WTC11 (cell line): ENCODE measurements around the gene DAPK3. TPM values are rescaled to one million over a fixed set of nuclear protein-coding genes. Genes with fewer than 3 reads are reported as not detected.

Experiments
- HMGA2 ChIP-seq: fragments of 250-450 bp; sonication (Bioruptor Pico); IDR thresholded peaks from 2 replicates; pipeline ENCODE4 v1.4.0; 2021; ENCODE audit warnings: mild to moderate bottlenecking, moderate library complexity
- IRF2 ChIP-seq: sonication (generic); formaldehyde crosslinking; IDR thresholded peaks from 2 replicates; pipeline ENCODE4 v1.8.0; 2022; ENCODE audit warnings: low read depth, missing genetic modification reagents, borderline replicate concordance
- JAZF1 ChIP-seq: fragments of 250-450 bp; sonication (Bioruptor Pico); IDR thresholded peaks from 2 replicates; pipeline ENCODE4 v1.9.0; 2021; ENCODE audit warnings: moderate library complexity, mild to moderate bottlenecking, inconsistent platforms
- NFATC4 ChIP-seq: fragments of 250-450 bp; sonication (Bioruptor Pico); IDR thresholded peaks from 2 replicates; pipeline ENCODE4 v1.9.0; 2021; ENCODE audit warnings: mild to moderate bottlenecking
- SMAD4 ChIP-seq: sonication (generic); formaldehyde crosslinking; IDR thresholded peaks from 2 replicates; pipeline ENCODE4 v1.8.0; 2022; ENCODE audit warnings: mild to moderate bottlenecking, missing genetic modification reagents
- SOX15 ChIP-seq: fragments of 250-450 bp; sonication (Bioruptor Pico); IDR thresholded peaks from 2 replicates; pipeline ENCODE4 v1.9.0; 2021; ENCODE audit warnings: mild to moderate bottlenecking
- SP1 ChIP-seq: sonication (generic); formaldehyde crosslinking; conservative IDR thresholded peaks from 2 replicates; pipeline ENCODE4 v1.8.1; 2022; ENCODE audit warnings: missing genetic modification reagents
- ZNF138 ChIP-seq: sonication (generic); formaldehyde crosslinking; conservative IDR thresholded peaks from 2 replicates; pipeline ENCODE4 v1.8.1; 2022; ENCODE audit warnings: mild to moderate bottlenecking, moderate library complexity, missing genetic modification reagents
- ZNF416 ChIP-seq: fragments of 250-450 bp; sonication (Bioruptor Pico); IDR thresholded peaks from 2 replicates; pipeline ENCODE4 v1.9.0; 2021; ENCODE audit warnings: mild to moderate bottlenecking, inconsistent platforms
- ZNF671 ChIP-seq: fragments of 250-450 bp; sonication (Bioruptor Pico); IDR thresholded peaks from 2 replicates; pipeline ENCODE4 v1.8.0; 2021; ENCODE audit warnings: mild to moderate bottlenecking
- total RNA-seq: library from RNA; stranded (reverse); gene quantifications from 3 replicates; pipeline ENCODE4 v1.2.3, GENCODE V29; 2021
- TF ChIP-seq, protein P1 (sequence below): sonication (generic); formaldehyde crosslinking; IDR thresholded peaks from 2 replicates; pipeline ENCODE4 v1.8.1; 2023; ENCODE audit warnings: mild to moderate bottlenecking, missing genetic modification reagents, borderline replicate concordance
- TF ChIP-seq, protein P2 (sequence below): sonication (generic); formaldehyde crosslinking; IDR thresholded peaks from 2 replicates; pipeline ENCODE4 v1.8.0; 2023; ENCODE audit warnings: mild to moderate bottlenecking, missing genetic modification reagents
- TF ChIP-seq, protein P3 (sequence below): sonication (generic); formaldehyde crosslinking; IDR thresholded peaks from 2 replicates; pipeline ENCODE4 v1.8.1; 2023; ENCODE audit warnings: mild to moderate bottlenecking, missing genetic modification reagents
- TF ChIP-seq, protein P4 (sequence below): sonication (generic); formaldehyde crosslinking; conservative IDR thresholded peaks from 2 replicates; pipeline ENCODE4 v1.8.1; 2023; ENCODE audit warnings: mild to moderate bottlenecking, low read depth, missing genetic modification reagents, moderate library complexity
- TF ChIP-seq, protein P5 (sequence below): fragments of 250-450 bp; sonication (Bioruptor Pico); IDR thresholded peaks from 2 replicates; pipeline ENCODE4 v1.9.0; 2021; ENCODE audit warnings: mild to moderate bottlenecking, borderline replicate concordance
- TF ChIP-seq, protein P6 (sequence below): sonication (generic); formaldehyde crosslinking; IDR thresholded peaks from 2 replicates; pipeline ENCODE4 v1.8.1; 2022; ENCODE audit warnings: low read depth, missing genetic modification reagents, borderline replicate concordance
- TF ChIP-seq, protein P7 (sequence below): sonication (generic); formaldehyde crosslinking; IDR thresholded peaks from 2 replicates; pipeline ENCODE4 v1.8.1; 2022; ENCODE audit warnings: low read depth, mild to moderate bottlenecking, moderate library complexity, missing genetic modification reagents, borderline replicate concordance

The DAPK3 gene
- total RNA-seq, 1 experiment from 2014 or later = 73.5 TPM

DNA sequence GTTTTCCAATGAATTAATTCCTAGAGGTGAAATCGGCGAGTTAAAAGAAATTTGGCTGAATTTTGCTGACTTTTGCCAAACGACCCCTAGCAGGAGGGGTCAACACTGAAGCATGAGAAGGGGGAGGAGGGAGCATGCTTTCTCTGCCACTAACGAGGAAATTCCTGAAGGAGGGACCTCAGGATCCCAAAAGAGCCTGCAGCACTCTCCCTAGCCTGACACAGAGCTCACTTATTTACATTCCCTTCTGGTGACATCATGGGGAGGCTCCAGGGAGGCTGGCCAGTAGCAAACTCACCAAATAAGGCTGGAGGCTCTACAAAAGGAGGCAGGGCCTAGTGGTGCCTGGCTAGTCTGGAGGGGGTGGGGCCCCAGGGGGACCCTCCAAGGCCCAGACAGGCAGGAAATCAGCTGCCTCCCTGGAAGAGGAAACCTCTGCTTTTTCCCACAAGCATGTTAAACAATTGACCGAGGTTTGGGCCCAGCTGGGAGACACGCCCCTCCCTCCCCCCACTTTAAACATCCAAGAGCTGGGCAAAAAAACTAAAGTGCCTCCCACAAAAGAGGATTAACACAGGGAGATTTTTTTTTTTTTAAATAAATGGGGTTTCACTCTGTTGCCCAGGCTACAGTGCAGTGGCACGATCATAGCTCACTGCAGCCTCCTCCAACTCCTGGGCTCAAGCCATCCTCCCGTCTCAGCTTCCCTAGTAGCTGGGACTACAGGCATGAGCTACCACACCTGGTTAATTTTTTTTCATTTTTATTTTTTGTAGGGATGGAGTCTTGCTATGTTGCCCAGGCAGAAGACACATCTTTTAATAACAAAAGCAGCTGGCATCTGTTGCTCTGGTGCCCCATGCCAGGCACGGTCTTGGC lies 2.1 kb downstream of the DAPK3 start (continued):
- TF ChIP-seq, protein P1, sequence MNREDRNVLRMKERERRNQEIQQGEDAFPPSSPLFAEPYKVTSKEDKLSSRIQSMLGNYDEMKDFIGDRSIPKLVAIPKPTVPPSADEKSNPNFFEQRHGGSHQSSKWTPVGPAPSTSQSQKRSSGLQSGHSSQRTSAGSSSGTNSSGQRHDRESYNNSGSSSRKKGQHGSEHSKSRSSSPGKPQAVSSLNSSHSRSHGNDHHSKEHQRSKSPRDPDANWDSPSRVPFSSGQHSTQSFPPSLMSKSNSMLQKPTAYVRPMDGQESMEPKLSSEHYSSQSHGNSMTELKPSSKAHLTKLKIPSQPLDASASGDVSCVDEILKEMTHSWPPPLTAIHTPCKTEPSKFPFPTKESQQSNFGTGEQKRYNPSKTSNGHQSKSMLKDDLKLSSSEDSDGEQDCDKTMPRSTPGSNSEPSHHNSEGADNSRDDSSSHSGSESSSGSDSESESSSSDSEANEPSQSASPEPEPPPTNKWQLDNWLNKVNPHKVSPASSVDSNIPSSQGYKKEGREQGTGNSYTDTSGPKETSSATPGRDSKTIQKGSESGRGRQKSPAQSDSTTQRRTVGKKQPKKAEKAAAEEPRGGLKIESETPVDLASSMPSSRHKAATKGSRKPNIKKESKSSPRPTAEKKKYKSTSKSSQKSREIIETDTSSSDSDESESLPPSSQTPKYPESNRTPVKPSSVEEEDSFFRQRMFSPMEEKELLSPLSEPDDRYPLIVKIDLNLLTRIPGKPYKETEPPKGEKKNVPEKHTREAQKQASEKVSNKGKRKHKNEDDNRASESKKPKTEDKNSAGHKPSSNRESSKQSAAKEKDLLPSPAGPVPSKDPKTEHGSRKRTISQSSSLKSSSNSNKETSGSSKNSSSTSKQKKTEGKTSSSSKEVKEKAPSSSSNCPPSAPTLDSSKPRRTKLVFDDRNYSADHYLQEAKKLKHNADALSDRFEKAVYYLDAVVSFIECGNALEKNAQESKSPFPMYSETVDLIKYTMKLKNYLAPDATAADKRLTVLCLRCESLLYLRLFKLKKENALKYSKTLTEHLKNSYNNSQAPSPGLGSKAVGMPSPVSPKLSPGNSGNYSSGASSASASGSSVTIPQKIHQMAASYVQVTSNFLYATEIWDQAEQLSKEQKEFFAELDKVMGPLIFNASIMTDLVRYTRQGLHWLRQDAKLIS = no peak
- TF ChIP-seq, protein P2, sequence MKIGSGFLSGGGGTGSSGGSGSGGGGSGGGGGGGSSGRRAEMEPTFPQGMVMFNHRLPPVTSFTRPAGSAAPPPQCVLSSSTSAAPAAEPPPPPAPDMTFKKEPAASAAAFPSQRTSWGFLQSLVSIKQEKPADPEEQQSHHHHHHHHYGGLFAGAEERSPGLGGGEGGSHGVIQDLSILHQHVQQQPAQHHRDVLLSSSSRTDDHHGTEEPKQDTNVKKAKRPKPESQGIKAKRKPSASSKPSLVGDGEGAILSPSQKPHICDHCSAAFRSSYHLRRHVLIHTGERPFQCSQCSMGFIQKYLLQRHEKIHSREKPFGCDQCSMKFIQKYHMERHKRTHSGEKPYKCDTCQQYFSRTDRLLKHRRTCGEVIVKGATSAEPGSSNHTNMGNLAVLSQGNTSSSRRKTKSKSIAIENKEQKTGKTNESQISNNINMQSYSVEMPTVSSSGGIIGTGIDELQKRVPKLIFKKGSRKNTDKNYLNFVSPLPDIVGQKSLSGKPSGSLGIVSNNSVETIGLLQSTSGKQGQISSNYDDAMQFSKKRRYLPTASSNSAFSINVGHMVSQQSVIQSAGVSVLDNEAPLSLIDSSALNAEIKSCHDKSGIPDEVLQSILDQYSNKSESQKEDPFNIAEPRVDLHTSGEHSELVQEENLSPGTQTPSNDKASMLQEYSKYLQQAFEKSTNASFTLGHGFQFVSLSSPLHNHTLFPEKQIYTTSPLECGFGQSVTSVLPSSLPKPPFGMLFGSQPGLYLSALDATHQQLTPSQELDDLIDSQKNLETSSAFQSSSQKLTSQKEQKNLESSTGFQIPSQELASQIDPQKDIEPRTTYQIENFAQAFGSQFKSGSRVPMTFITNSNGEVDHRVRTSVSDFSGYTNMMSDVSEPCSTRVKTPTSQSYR (CRISPR knock-in tag) = no peak
- TF ChIP-seq SOX15 (CRISPR knock-in tag) = no peak
- no peak for TF ChIP-seq HMGA2 (CRISPR knock-in tag)
- TF ChIP-seq, protein P3, sequence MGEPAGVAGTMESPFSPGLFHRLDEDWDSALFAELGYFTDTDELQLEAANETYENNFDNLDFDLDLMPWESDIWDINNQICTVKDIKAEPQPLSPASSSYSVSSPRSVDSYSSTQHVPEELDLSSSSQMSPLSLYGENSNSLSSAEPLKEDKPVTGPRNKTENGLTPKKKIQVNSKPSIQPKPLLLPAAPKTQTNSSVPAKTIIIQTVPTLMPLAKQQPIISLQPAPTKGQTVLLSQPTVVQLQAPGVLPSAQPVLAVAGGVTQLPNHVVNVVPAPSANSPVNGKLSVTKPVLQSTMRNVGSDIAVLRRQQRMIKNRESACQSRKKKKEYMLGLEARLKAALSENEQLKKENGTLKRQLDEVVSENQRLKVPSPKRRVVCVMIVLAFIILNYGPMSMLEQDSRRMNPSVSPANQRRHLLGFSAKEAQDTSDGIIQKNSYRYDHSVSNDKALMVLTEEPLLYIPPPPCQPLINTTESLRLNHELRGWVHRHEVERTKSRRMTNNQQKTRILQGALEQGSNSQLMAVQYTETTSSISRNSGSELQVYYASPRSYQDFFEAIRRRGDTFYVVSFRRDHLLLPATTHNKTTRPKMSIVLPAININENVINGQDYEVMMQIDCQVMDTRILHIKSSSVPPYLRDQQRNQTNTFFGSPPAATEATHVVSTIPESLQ = no peak
- no peak for TF ChIP-seq NFATC4 (CRISPR knock-in tag)
- no peak for TF ChIP-seq IRF2
- no peak for TF ChIP-seq SMAD4 (CRISPR knock-in tag)
- TF ChIP-seq, protein P4, sequence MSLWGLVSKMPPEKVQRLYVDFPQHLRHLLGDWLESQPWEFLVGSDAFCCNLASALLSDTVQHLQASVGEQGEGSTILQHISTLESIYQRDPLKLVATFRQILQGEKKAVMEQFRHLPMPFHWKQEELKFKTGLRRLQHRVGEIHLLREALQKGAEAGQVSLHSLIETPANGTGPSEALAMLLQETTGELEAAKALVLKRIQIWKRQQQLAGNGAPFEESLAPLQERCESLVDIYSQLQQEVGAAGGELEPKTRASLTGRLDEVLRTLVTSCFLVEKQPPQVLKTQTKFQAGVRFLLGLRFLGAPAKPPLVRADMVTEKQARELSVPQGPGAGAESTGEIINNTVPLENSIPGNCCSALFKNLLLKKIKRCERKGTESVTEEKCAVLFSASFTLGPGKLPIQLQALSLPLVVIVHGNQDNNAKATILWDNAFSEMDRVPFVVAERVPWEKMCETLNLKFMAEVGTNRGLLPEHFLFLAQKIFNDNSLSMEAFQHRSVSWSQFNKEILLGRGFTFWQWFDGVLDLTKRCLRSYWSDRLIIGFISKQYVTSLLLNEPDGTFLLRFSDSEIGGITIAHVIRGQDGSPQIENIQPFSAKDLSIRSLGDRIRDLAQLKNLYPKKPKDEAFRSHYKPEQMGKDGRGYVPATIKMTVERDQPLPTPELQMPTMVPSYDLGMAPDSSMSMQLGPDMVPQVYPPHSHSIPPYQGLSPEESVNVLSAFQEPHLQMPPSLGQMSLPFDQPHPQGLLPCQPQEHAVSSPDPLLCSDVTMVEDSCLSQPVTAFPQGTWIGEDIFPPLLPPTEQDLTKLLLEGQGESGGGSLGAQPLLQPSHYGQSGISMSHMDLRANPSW (CRISPR knock-in tag) = no peak
- TF ChIP-seq, protein P5, sequence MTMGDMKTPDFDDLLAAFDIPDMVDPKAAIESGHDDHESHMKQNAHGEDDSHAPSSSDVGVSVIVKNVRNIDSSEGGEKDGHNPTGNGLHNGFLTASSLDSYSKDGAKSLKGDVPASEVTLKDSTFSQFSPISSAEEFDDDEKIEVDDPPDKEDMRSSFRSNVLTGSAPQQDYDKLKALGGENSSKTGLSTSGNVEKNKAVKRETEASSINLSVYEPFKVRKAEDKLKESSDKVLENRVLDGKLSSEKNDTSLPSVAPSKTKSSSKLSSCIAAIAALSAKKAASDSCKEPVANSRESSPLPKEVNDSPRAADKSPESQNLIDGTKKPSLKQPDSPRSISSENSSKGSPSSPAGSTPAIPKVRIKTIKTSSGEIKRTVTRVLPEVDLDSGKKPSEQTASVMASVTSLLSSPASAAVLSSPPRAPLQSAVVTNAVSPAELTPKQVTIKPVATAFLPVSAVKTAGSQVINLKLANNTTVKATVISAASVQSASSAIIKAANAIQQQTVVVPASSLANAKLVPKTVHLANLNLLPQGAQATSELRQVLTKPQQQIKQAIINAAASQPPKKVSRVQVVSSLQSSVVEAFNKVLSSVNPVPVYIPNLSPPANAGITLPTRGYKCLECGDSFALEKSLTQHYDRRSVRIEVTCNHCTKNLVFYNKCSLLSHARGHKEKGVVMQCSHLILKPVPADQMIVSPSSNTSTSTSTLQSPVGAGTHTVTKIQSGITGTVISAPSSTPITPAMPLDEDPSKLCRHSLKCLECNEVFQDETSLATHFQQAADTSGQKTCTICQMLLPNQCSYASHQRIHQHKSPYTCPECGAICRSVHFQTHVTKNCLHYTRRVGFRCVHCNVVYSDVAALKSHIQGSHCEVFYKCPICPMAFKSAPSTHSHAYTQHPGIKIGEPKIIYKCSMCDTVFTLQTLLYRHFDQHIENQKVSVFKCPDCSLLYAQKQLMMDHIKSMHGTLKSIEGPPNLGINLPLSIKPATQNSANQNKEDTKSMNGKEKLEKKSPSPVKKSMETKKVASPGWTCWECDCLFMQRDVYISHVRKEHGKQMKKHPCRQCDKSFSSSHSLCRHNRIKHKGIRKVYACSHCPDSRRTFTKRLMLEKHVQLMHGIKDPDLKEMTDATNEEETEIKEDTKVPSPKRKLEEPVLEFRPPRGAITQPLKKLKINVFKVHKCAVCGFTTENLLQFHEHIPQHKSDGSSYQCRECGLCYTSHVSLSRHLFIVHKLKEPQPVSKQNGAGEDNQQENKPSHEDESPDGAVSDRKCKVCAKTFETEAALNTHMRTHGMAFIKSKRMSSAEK = no peak
- TF ChIP-seq, protein P6, sequence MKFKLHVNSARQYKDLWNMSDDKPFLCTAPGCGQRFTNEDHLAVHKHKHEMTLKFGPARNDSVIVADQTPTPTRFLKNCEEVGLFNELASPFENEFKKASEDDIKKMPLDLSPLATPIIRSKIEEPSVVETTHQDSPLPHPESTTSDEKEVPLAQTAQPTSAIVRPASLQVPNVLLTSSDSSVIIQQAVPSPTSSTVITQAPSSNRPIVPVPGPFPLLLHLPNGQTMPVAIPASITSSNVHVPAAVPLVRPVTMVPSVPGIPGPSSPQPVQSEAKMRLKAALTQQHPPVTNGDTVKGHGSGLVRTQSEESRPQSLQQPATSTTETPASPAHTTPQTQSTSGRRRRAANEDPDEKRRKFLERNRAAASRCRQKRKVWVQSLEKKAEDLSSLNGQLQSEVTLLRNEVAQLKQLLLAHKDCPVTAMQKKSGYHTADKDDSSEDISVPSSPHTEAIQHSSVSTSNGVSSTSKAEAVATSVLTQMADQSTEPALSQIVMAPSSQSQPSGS (CRISPR knock-in tag) = no peak
- no peak for TF ChIP-seq JAZF1
- TF ChIP-seq ZNF138 (CRISPR knock-in tag) = no peak
- peak; percentile 44; the same call in 1 of the 2 replicates for TF ChIP-seq SP1 (CRISPR knock-in tag)
- no peak for TF ChIP-seq ZNF416 (CRISPR knock-in tag)
- TF ChIP-seq ZNF671 (CRISPR knock-in tag) = no peak
- TF ChIP-seq, protein P7, sequence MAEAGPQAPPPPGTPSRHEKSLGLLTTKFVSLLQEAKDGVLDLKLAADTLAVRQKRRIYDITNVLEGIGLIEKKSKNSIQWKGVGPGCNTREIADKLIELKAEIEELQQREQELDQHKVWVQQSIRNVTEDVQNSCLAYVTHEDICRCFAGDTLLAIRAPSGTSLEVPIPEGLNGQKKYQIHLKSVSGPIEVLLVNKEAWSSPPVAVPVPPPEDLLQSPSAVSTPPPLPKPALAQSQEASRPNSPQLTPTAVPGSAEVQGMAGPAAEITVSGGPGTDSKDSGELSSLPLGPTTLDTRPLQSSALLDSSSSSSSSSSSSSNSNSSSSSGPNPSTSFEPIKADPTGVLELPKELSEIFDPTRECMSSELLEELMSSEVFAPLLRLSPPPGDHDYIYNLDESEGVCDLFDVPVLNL (CRISPR knock-in tag) = no peak
